GM21423 (cell line): ENCODE data around the gene SYNM.

Source experiments
- ATAC-seq: cut with Tn5 transposase; IDR thresholded peaks from one replicate; pipeline ENCODE4 v1.9.1; 2021; ENCODE audit warnings: mild to moderate bottlenecking, moderate library complexity; ENCODE audit not compliant: unreplicated experiment

SYNM gene

DNA sequence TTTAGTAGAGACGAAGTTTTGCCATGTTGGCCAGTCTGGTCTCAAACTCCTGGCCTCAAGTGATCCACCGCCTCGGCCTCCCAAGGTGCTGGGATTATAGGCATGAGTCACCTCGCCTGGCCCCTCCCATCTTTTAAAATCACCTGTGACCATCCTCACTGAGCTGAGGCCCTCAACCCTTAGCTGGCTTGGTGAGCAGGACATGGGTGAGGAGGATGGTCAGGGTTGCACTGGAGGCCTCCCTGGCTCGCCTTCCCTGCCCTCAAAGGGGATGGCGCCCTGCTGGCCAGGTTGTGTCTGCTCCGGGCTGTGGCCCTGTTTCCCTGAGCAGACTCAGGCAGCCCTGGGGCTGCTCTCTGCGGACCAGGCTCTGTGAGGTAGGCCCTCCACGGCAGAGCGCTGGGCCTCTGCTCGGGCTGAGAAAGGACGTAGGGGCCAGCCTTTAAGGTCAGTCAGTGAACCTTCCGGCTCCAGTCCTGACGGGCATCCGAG is 33.7 kb downstream of the SYNM start:
- ATAC-seq: no peak

DNA sequence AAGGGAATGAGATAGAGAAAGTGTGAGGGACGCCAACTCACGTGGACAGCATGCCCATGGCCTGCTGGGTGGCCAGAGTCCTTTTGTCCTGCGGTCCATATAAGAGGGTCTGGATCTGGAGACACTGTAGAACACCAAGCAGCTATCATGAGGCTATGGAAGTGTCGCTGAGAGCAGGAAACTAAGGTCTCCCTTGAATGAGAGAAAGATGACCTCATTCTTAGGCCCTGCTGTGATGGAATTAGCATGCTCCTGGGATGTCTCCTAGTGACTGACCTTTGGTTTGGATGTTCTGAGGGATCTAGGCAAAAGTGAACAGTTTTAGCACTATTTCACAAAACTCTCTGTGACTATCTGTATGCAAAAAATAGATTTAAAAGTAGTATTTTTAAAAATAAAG is 34.4 kb downstream of the SYNM start:
- no peak for ATAC-seq

DNA sequence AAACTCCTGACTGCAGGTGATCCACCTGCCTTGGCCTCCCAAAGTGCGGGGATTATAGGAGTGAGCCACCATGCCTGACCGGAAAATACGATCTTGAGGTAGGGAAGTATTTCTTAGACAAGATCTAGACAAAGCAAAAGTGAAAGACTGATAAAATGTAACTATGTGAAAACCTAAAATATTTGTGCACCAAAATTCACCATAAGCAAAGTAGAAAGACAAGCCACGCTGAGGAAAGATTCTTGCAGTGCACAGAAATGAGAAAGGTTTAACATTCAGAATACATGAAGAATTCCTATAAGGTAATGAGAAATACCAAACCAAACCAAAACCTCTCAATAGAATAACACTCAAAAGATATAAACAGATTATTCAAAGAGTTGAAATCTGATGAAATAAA is 35.7 kb downstream of the SYNM start:
- no peak for ATAC-seq

DNA sequence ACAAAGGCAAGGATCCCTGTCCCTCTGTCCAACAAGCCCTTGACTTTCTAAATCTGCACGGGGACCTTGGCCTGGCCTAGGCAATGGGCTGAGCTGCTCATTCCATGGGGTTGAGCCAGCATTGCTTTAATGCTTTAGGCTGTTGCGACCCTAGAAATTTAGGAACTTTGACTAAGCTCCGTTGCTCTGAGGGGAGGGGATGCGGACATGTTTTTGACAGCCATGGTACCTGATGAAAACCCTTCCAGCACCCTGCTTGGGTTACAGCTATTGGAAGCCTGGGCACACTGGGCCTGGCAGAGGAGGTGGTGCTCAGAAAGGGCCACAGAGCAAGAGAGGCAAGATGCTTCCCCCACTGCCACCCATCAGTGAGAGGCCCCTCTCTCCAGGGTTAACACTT is 37.1 kb downstream of the SYNM start:
- ATAC-seq: no peak

DNA sequence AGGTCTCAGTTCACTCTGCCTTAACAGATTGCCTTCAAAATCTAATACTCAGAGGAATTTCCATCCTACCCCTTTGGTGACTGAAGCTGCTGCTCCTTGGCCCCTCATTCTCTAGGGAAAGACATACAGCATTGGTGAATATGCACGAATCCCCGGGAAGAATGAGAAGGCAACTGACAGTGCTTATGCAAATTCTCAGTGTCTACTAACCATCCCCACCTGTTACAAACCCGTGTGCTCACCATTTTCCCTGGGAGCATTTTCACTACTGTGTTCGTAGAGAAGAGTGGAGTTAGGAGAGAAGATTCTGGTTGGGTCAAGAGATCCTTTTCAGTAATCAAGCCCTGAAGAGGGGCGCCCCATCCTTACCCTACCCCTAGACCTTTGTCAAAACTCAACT is 37.7 kb downstream of the SYNM start:
- ATAC-seq: no peak

DNA sequence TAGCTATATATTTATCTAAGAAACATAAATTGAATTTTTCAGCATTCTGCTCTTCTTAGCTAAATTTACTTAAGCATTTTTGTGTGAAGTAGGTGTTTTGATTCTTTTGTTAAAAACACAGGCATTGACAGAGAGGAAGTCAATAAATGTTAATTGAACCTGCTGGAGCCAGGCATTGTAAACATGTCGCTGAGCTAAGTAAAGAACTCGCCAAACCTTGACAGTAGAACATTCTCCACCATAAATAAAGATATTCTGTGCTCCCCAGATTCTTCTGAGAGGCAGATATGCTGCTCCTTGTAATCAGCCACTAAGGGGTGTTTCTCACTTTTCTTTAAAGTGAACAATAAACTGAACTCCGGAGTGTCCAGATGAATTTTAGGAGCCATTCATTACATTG is 38.4 kb downstream of the SYNM start:
- no peak for ATAC-seq

DNA sequence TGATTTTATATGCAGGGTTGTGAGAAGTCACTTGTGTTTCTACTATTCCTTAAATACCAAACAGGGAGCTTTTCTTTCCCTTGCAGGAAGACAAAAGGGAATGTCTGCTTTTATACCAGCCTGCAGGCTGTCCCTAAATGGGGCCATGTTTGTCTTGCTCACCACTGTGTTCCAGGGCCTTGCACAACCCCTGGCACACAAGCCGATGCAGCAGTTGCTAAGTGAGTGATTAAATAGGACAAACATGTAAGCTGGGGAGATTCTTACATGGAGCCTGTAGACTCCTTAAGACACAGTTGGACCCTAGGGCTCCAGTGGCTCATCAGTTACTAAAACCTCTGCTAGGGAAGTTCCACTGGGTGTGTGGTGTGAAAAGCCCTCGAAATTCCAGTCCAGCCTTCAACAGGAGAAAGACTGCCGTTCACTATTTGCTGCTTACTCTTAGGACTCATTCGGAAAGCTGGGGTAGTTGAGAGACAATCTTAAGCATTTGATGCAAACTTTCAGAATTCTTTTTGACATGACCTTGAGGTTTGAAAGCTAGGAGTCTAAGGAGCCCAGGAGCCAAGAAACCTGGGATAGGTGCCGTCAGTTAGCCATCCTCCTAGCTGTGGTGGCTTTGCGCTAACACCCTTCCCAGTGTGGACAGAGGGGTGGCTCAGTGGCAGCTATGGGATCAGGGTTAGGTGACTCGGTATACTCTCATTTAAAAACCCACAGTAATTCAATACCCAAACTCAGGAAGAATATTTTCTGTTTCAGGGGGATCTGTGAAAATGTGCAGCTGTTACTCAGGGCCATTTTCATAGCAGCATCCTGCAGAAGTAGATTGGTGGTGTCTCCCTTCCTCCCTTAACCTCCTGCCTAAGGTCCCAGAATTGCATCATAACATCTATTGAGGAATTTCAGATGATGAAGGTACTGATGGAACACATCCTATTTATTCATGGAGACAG is 39.1 kb downstream of the SYNM start:
- no peak for ATAC-seq

DNA sequence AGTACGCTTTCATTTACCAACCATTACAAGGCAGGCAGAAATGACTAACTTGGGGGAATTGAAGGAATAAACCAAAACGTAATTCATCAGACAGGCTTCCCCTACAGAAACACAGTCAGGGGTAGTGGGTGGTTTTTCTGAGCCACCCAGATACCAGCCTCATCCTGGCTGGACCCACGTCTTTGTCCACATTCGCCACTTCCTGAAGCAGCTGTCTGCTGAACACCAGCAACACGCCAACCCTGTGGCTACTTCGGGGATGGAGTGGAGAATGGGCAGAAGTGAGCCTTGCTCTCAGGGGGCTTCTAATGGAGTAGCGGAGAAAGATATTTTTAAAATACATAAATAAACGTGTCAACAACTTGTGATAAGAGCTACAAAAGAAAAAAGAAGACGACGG is 40.1 kb downstream of the SYNM start:
- no peak for ATAC-seq

DNA sequence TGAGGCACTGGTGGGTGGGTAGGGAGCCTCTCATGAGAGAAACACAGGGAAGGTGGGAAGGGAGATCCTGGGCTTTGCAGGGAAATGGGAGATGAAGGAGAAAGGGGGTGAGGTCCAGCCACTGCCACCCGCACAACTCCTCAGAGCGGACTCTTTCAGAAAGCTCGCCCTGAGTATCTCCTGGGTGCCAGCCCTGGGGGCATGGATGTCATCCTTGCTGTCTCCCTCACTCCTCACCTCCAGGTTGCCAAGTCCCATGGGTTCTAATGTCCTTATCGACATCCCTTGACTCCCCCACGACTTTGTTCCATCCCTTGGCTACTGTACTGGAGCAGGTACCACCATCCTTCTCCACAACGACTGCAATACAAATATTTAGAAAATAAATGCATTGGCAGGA is 40.9 kb downstream of the SYNM start:
- no peak for ATAC-seq

DNA sequence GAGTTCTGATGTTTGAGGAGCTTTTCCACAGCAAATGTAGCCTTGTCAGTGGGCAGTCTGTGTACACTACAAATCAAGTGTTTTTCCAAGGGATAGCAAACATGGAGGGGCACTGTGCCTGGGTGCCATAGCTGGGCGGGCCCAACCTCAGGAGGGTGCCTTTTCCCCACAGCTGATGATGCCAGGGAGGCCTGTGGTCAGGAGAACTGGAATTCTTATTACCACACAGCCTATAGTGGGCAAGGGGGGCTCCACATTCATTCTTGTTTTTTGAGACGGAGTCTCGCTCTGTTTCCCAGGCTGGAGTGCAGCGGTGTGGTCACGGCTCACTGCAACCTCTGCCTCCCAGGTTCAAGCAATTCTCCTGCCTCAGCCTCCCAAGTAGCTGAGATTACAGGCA is 41.8 kb downstream of the SYNM start:
- no peak for ATAC-seq

DNA sequence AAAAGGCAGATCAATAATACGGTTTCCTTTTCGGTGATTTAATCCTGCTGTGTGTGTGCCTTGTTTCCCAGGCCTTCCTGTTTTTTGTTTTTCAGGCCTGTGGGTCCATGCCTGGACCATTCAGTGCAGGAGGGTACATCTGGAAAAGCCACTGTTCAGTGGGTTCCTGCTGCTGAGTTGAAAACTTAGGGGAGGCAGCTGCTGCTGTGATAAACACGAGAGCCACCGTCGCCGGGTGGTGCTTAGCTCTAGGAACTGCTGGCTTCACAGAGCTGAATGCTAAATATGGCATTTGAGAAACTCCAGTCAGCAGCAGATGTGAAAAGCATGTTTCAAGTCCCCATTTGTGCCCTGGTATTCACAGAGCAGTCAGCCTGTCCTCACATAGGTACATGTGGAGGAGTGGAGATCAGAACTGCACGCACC is 44.0 kb downstream of the SYNM start:
- ATAC-seq: no peak

DNA sequence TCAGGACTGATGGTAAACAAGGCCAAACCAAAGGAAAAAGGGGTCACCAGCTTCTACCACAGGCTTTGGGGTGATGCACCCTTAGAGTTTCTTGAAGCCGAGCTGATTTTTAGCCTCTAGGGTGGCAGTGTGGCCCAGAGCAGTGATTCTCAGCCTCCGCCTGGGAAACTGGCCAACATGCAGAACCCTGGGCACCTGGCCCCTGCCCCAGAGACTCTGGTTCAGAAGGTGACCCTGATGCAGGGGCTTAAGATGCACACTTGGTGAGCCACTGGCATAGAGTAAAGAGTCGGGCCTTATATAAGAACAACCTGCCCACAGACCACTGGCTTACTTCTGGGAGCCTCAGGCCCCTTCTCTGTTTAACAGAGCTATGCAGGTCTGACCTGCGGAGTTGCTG is 44.5 kb downstream of the SYNM start:
- ATAC-seq: no peak

DNA sequence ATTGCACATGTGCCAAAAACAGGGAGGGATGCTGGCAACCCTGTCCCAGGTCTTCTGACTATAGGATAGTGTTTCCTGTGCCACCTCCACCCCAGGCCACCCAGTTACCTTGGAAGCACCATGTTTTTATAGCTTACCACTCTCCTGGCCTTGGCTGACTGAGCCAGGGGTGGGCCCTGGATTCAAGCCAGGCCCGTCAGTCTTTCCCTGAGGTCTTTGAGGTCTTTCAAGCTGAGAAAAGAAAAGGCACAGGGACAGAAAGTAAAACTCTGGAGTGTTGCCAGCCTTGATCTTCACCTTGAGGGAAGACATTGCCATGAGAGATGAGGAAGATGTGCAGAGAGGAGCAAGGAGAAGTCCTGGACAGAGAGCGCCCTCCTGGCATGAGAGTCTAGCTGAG is 46.3 kb downstream of the SYNM start:
- no peak for ATAC-seq

DNA sequence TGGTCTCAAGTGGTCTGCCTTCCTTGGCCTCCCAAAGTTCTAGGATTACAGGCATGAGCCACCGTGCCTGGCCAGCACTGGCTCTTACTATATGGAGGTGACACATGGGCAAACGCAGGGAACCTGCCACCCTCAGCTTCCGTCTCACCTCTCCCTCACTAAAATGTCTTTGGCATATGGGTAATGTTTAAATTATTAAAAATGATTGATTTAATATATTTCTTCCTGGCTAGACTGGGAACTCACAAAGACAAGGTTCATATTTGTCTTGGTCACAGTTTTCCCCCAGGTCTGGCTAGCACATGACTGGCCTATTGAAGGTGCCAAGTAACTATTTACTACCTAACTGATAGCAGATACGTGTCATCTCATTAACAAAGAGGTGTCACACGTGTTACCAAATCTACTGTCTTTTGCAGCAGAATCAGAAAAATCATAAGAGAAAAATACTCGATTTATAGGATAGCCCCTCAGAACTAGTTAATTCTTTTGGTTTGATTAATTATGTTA is 48.2 kb downstream of the SYNM start:
- no peak for ATAC-seq

DNA sequence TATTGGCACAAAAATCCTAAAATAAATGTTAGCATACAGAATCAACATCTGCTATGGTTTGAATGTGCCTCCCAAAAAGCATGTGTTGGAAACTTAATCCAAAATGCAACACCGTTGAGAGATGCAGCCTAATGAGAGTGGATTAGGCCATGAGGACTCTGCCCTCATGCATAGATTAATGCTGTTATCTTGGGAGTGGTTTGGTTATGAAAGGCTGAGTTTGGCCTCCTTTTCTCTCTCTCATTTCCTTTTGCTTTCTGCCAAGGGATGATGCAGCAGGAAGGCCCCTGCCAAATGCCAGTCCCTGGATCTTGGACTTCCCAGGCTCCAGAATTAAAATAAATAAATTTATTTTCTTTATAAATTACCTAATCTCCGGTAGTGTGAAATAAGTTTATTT is 49.4 kb downstream of the SYNM start:
- ATAC-seq: no peak

DNA sequence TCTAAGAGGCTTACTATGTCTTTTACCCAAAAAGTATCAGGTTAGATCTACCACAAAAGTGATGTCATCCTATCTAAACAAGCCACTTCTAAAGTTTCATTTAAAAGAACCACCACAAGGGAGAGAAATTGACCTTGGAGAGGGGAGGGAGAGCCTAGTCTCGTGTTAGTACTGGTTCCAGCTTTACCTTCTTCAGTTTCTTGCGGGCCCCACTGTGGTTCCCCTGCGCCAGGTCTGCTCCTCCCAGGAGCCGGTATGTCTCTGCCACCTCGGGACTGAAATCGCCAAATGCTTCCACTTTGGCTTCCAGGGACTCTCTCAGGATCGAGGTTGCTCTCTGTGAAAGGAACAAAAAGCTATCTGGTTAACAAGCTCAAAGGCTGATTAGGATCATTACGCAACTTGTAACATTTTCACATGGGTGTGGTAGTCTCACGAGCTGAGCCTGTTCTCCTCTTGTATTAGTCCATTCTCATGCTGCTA is 51.1 kb downstream of the SYNM start:
- ATAC-seq: no peak

DNA sequence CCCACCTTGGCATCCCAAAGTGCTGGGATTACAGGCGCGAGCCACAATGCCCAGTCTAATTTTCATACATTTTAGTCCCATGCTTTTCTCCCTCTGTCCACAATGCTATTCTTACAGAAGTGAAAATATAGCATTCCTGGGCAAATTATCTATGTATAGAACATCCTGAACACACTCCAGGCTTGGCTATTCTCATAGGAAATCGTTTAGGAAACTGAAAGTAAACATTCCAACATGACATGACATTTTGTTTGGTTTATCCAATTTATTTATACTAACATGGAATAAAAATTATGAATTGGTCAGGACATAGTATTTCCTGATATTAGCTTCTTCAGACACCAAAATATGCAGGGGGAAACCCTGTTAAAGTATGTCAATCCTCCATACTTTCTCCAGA is 52.6 kb downstream of the SYNM start:
- ATAC-seq: no peak

DNA sequence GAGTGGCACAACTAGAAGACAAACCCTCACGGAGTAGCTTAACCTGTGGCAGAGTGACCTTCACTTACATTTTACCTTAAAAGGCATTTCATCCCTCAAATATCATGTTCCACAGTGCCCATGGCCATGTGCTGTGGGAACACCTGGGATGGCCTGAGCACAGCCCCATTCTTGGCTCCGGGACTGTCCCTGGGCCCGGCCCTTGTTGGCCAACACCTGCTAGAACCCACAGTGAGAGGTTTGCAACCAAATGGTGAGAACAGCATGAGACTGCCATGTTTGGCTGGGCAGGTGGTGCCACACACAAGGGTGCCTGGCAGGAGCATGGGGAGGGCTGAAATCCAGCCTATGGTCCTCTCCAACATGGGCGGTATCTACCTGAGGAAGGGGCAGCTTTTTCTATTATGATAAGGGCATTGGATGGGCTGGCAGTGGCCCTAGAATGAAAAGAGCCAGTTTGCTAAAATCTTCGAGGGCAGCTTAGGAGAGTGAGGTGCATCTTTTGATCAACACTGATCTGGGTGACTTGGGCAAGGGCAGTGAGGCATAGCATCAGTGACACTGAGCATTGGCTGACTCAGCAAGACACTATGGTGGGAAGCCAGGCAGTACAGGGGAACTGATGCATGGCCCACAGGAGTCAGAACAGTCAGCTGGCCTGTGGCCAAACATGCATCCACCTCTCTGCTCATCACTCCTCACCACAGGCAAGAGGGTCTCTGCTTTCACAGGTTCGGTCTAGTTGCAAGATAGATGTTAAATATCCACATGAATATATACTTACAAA is 53.9 kb downstream of the SYNM start:
- no peak for ATAC-seq

DNA sequence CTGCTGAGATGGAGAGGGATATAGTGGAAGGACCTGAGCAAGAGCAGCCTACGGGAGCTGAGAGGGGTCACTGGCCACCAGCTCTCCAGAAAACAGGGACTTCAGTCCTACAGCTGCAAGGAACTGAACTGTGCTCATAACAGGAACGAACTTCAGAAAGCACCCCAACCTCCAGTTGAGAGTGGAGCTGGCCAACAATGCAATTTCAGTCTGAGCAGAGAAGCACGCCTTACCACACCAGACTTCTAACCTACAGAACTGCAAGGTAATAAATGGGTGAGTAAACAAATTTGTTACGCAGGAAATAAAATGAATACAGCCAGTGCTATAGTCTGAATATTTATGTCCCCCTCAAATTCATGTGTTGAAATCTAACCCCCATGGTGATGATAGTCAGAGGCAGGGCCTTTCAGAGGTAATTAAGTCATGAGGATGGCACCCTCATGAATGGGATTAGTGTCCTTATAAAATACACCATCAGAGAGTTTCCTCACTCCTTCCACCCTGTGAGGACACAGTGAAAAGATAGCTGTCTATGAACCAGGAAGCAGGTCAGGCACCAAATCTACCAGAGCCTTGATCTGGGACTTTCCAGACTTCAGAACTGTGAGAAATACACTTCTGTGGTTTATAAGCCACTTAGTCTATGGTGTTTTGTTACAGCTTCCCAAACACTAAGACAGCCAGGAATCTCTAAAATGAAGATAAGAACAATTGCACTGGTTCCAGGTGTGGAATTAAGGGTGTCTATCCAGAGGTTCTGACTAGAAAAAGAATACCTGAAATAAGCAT is 58.6 kb downstream of the SYNM start:
- no peak for ATAC-seq

DNA sequence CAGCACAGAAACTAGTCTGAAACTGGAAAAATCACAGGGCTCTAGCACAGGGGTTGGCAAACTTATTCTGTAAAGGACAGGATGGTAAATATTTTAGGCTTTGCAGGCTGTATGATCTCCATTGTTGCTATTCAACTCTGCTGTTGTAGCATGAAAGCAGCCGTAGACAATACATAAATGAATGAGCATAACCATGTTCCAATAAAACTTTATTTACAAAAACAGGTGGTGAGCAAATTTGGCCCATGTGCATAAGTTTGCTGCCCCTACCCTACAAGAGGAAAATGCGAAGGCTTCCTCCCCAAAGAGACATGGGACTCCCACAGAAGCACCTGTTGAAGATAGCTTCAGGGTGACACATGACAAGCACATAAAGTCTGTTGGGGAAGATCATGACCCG is 59.2 kb downstream of the SYNM start:
- ATAC-seq: no peak
